ENCODE measurements around the gene CELF5.
"Not testable (repeated sequence)": the region's sequence is repeated elsewhere in the genome, so short reads cannot be mapped to it uniquely, and the experiment has no call there.

CELF5 gene

GRCh38 chr19:3295581-3295980 lies 71.1 kb downstream of the CELF5 start:
- no peak for DNase-seq

- DNase-seq: no peak
Measured at GRCh38 chr19:3296034-3296433, 71.6 kb downstream of the CELF5 start.

- DNase-seq: no peak
Measured at GRCh38 chr19:3296446-3296845, 72.0 kb downstream of the CELF5 start.

GRCh38 chr19:3298853-3299449 lies 74.5 kb downstream of the CELF5 start:
- no peak for DNase-seq

- not testable (repeated sequence) for DNase-seq
Measured at GRCh38 chr19:3300566-3300965, 76.1 kb downstream of the CELF5 start.

GRCh38 chr19:3302755-3303154 lies 78.3 kb downstream of the CELF5 start:
- DNase-seq: no peak

GRCh38 chr19:3304871-3305423 lies 80.5 kb downstream of the CELF5 start:
- peak; percentile 24 for DNase-seq

- no peak for DNase-seq
Measured at GRCh38 chr19:3309724-3310123, 85.3 kb downstream of the CELF5 start.

- no peak for DNase-seq
Measured at GRCh38 chr19:3310280-3310679, 85.8 kb downstream of the CELF5 start.

- DNase-seq: no peak
Measured at GRCh38 chr19:3310711-3311110, 86.2 kb downstream of the CELF5 start.

GRCh38 chr19:3313199-3313575 lies 88.7 kb downstream of the CELF5 start:
- DNase-seq: no peak

- DNase-seq: no peak
Measured at GRCh38 chr19:3314962-3315675, 90.7 kb downstream of the CELF5 start.

- no peak for DNase-seq
Measured at GRCh38 chr19:3315676-3315973, 91.2 kb downstream of the CELF5 start.

GRCh38 chr19:3316132-3316648 lies 91.7 kb downstream of the CELF5 start:
- DNase-seq: no peak

- no peak for DNase-seq
Measured at GRCh38 chr19:3316659-3317207, 92.3 kb downstream of the CELF5 start.

GRCh38 chr19:3319643-3320353 lies 95.3 kb downstream of the CELF5 start:
- no peak for DNase-seq

- no peak for DNase-seq
Measured at GRCh38 chr19:3320354-3320670, 95.9 kb downstream of the CELF5 start.

- no peak for DNase-seq
Measured at GRCh38 chr19:3320853-3321252, 96.4 kb downstream of the CELF5 start.

GRCh38 chr19:3321696-3322095 lies 97.2 kb downstream of the CELF5 start:
- no peak for DNase-seq

- no peak for DNase-seq
Measured at GRCh38 chr19:3322199-3322978, 97.9 kb downstream of the CELF5 start.

GRCh38 chr19:3323026-3323425 lies 98.6 kb downstream of the CELF5 start:
- no peak for DNase-seq

GRCh38 chr19:3323658-3324057 lies 99.2 kb downstream of the CELF5 start:
- no peak for DNase-seq

- DNase-seq: no peak
Measured at GRCh38 chr19:3324405-3324856, 100.0 kb downstream of the CELF5 start.

Measured in NCI-H748 treated with DMSO at 0.1 percent for 48 hours (cell line).